GM12864 (cell line): ENCODE measurements around the gene PI16.

Source experiments
- DNase-seq: peaks from one replicate; pipeline ENCODE4 v3.0.0-alpha.2; 2011; ENCODE audit warnings: low read depth
- H3K4me3 ChIP-seq: 2 replicates; pipeline ENCODE4 v1.5.1; 2011; ENCODE audit warnings: mild to moderate bottlenecking, low read depth, low read length, control low read depth
- CTCF ChIP-seq: IDR thresholded peaks from 2 replicates; pipeline ENCODE4 v1.5.1; 2011; ENCODE audit warnings: low read depth, mild to moderate bottlenecking, moderate library complexity, low read length, control low read depth, inconsistent platforms; ENCODE audit errors: missing control alignments

The PI16 gene

GRCh38 chr6:36963451-36964290 lies 9.1 kb downstream of the PI16 start:
- no peak overlapping the region for H3K4me3 ChIP-seq

GRCh38 chr6:36964349-36964748 lies 9.8 kb downstream of the PI16 start:
- no peak for DNase-seq
- no peak overlapping the region for H3K4me3 ChIP-seq
- no peak for TF ChIP-seq CTCF

More at GRCh38 chr6:36963451-36964290, 9.1 kb downstream of the PI16 start:
- no peak for TF ChIP-seq CTCF
- no peak for DNase-seq

GRCh38 chr6:36964908-36965307 lies 10.4 kb downstream of the PI16 start:
- DNase-seq: no peak
- TF ChIP-seq CTCF: no peak
- H3K4me3 ChIP-seq: no peak overlapping the region

- TF ChIP-seq CTCF: no peak
- H3K4me3 ChIP-seq: no peak overlapping the region
- DNase-seq: no peak
Measured at GRCh38 chr6:36967301-36967700, 12.8 kb downstream of the PI16 start.

- DNase-seq: no peak
- no peak for TF ChIP-seq CTCF
- no peak overlapping the region for H3K4me3 ChIP-seq
Measured at GRCh38 chr6:36967757-36968156, 13.2 kb downstream of the PI16 start.

GRCh38 chr6:36968266-36968977 lies 13.9 kb downstream of the PI16 start:
- DNase-seq: no peak
- no peak for TF ChIP-seq CTCF

GRCh38 chr6:36969240-36969691 lies 14.7 kb downstream of the PI16 start:
- TF ChIP-seq CTCF: no peak
- DNase-seq: no peak
- no peak overlapping the region for H3K4me3 ChIP-seq

More at GRCh38 chr6:36968266-36968977, 13.9 kb downstream of the PI16 start:
- no peak overlapping the region for H3K4me3 ChIP-seq
